Measurements from ENCODE around the gene CMTM5.

CMTM5 gene

GRCh38 chr14:23358042-23358441 is 18.8 kb upstream of the CMTM5 start:
- DNase-seq (ENCODE audit: low read depth in 2 of 2): no peak

- no peak for DNase-seq (ENCODE audit: low read depth in 2 of 2)
These were observed 18.2 kb upstream of the CMTM5 start for GRCh38 chr14:23358553-23359166.

DNA sequence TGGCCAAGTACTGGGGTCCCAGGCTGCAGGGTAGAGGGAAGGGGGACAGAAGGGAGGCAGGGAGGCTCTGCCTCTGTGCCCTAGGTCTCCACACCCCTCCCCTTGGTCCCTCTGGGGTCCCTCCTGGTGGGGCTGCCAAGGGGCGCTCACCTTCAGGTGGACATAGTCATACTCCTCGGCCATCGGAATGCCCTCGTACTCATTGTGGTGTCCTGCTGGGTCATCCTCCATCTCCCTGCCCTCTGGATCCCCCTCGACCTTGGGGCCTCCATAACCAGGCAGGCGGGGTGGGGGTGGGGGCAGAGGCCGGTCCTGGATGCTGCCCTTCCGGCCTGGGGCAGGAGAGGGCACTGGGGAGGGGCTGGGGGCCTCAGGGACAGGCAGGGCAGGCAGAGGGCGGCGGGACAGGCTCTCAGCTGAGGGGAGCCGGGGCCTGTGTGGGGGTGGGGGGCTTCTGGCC is 17.6 kb upstream of the CMTM5 start:
- no peak for DNase-seq (ENCODE audit: low read depth in 2 of 2)

- DNase-seq (ENCODE audit: low read depth in 2 of 2): no peak
These were observed 17.0 kb upstream of the CMTM5 start for GRCh38 chr14:23359722-23360447.

- no peak for DNase-seq (ENCODE audit: low read depth in 2 of 2)
These were observed 16.4 kb upstream of the CMTM5 start for GRCh38 chr14:23360496-23360895.

GRCh38 chr14:23361320-23361719 is 15.5 kb upstream of the CMTM5 start:
- DNase-seq (ENCODE audit: low read depth in 2 of 2): no peak

DNA sequence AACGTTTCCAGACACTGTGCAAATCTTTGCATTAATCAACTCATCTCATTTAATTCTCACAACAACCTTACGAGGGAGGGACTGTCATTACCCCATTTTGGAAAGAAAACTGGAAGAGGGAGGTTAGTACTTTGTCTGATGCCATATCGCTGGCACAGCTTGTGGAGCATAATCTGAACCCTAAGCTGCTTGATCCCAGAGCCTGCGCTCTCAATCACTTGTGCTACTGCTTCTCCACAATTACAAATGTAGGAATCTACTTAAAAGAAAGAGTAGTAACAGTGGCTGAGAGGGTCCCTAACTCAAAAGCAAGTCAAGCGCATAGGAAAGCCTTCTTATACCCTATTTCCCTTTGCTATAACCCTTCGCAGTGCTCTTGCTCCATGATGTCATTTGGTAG is 15.1 kb upstream of the CMTM5 start:
- no peak for DNase-seq (ENCODE audit: low read depth in 2 of 2)

- no peak for DNase-seq (ENCODE audit: low read depth in 2 of 2)
These were observed 14.6 kb upstream of the CMTM5 start for GRCh38 chr14:23362200-23362599.

DNA sequence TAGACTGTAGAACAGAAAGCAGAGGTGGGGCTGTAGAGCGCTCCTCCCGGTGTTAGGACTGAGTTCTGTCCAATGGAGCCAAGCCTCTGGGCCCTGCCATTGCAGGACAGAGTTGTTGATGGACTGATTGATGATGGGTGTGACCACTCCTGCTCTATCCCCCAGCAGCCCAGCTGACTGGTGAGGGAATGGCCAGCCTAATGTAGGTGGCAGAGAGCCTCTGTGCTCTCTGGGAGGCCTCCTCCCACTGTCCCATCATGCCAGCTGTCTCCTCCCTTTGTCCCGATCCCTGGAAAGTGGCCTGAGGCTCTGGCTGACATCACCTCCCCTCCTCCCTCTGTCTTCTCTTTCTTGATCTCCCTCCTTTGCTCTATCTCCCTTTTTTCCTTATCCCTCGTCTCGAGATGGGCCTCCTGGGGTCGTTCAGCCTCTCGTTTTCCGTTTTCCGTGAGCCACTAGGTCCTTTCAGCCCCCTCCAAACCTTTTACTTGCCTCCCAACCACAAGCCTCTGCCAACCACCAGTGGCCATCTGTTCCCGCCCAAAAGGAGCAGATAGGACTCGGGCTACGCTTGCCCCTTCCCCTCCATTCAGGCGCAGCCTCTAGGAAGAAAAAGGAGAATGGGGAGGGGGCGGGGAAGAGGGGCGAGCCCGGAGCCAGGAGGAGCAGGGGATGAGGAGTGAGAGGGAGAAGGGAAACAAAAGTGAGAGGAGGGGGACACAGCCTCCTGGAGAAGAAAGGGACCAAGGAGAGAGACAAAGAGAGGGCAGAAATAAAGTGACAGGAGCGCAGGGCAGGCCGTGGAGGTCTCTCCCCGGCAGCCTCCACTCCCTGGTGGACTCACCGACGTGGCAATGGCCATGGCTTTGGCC is 12.4 kb upstream of the CMTM5 start:
- no peak for DNase-seq (ENCODE audit: low read depth in 2 of 2)

DNA sequence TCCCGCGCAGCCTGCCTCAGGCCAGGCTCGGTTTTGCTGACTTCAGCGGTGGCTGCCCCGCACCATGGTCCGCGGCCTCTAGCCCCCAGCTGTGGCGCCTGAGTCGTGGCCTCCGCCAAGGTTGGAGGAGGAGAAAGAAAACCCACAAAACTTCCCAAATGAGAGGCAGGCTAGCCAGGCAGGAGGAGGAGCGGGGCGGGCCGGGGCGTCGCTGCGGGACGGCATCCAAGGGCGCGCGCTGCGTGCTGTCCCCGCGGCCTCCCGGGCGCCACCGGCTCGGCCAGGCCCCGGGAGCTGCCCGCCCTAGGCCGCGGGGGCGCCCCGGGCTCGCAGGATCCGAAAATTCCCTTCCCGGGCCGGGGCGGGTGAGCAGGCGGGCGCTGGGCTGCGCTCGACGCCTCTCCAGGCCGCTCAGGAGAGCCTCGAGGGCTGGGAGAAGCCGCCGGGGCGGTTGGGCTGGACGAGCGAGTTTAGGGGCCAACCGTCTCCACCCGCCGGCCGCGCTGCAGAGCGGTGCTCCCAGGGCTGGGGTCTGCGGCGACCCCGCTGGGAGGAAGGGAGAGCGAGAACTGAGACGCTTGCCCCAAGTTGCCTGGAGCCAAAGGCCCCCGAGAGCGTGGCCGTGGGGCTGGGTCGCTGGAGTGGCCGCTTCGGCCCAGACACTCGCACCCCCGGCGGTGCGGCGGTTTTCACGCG is 11.7 kb upstream of the CMTM5 start, which contains the start of gene EFS:
Gene EFS (minus strand): TSS at position 137 of the 696 bp plus-strand sequence. CDS start 147 bp downstream, outside the sequence.
- no peak for DNase-seq (ENCODE audit: low read depth in 2 of 2)

DNA sequence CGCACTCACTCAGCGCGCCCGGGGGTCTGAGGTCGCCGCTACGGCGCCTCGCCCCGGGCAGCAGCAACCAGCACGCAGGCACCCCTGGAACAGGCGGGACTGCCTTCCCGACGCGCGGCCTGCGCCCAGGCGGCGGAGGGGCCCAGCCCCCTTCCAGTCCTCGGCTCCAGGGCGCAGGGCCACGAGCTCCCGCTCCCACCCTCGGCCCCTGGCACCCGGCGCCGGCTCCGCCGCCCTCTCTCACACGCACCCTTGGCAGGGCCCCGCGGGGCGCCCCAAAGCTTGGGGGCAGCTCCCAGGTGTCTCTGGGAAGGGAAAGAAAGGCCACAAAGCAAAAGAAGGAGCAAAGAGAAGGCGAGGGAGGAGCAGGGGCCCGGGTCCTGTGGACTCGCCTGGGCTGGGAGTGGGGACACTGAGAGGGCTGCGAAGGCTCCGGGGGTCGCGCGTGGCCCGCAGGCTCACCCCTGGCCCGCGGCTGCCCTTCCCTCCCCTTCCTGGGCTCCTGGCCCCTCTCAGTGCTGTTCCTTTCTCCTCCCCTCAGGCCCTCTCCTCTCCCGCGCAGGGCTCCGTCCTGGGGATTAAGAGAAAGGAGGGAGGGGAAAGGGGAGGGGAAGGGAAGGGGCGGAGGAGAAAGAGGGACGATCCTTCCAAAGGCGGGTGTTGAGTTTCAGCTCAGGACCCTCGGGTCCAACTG is 11.0 kb upstream of the CMTM5 start:
- no peak for DNase-seq (ENCODE audit: low read depth in 2 of 2)

DNA sequence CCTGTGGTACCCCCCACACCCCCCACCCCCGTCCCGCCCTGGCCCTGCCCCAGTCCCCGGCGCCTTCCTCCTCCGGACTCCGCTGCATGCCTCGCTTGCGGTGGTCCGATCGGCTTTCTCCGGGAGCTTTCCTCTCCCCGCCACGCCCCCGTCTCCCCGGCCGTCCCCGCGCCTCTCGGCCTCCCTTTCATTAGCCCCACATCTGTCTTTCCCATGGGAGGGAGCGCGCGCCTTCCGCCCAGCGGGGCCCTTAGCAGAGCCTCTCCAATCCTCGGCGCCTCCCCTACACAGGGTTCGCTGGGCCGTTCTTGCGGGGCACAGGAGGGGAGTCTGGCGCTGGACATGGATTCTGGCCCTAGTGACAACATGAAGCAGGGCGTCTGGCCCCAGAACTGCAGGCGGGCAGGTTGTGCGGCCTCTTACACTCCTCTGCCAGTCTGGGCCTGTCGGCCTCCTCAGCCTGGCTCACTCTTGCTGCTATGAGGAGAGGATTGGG is 10.4 kb upstream of the CMTM5 start:
- no peak for DNase-seq (ENCODE audit: low read depth in 2 of 2)

DNA sequence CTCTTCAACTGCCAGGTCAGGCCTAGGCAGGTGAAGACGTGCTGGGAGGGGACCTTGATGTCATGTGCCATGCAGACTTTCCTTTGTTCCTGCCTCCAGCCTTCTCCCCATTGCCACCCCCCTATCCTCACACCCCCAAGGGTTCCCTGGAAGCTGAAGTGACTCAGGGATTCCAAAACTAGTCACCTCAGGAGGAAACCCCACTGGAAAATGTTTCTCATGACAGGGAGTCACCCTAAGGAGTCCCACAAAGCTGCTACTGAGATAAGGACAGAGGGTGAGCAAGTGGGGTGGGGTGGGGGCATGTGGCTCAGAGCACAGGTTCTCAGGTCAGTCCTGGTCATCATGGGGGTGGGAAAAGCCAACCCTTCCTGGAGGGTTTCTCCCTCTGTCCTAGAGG is 6.6 kb upstream of the CMTM5 start:
- DNase-seq (ENCODE audit: low read depth in 2 of 2): no peak

GRCh38 chr14:23371865-23372264 is 5.0 kb upstream of the CMTM5 start:
- DNase-seq (ENCODE audit: low read depth in 2 of 2): no peak

DNA sequence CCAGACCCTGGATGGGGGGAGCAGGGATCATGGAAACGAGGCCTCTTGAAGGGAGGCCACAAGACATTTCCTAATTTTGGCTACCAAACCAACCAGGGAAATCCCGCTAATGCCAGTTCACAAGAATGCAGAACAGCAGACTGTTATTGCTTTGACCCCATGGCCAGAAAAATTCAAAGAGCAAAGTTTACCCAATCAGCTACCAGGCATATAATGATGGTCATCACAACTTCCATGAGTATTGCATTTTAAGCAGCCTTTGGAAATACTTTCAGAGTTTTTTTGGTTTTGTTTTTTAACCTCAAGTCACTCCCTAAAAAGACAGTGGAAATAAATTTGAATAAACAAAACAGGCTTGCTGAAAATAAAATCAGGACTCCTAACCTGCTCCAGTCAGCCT is 4.3 kb upstream of the CMTM5 start, which contains the start of gene IL25:
Gene IL25 (plus strand): TSS at position 301 of the 400 bp plus-strand sequence.
- DNase-seq (ENCODE audit: low read depth in 2 of 2): no peak

DNA sequence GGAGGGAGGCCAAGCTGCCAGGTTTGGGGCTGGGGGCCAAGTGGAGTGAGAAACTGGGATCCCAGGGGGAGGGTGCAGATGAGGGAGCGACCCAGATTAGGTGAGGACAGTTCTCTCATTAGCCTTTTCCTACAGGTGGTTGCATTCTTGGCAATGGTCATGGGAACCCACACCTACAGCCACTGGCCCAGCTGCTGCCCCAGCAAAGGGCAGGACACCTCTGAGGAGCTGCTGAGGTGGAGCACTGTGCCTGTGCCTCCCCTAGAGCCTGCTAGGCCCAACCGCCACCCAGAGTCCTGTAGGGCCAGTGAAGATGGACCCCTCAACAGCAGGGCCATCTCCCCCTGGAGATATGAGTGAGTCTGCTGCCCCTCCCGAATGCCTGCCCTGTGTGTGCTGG is 3.8 kb upstream of the CMTM5 start:
- DNase-seq (ENCODE audit: low read depth in 2 of 2): no peak

GRCh38 chr14:23375527-23376251 is 1.2 kb upstream of the CMTM5 start:
- no peak for DNase-seq (ENCODE audit: low read depth in 2 of 2)

- no peak for DNase-seq (ENCODE audit: low read depth in 2 of 2)
These were observed 328 bp downstream of the CMTM5 start for GRCh38 chr14:23377198-23377550.

DNA sequence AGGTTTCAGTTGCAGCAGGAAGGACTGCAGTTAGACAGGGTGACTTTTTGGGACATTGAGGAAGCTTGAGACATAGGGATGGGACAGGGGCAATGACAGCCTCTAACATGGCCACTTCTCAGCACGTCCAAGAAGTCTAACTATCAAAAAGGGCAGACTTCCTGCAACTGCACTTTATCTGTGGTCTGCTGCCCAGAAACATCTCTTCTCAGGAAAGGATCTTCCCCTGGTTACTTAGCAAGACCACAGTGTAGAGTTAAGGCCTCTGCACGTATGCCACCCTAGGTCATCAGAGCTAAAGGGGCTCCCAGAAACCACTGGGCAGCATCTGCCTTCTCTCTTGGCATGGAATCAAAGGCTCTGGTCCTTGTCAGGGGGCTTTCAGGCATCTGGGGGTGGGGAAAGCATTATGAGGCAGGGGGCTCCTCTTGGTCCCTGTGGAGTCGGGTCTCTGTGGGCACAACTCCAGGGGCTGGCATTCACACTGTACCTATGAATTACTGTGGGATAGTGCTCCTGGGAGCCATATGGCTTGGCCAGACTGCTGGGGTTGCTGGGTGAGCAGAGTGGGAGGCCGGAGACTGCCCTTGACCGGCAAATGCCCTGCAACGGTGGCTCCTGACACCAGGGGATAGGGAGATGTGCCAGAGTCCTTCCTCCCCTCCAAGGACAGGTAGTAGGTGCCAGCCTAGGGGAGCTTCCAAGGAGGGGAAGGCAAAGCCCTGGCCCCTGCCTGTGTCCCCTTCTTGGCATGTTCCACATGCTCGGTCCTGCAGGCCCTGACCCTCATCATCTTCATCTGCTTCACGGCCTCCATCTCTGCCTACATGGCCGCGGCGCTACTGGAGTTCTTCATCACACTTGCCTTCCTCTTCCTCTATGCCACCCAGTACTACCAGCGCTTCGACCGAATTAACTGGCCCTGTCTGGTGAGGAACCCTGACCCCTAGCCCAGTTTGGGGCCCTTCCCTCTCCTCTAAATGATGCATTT is 1.0 kb downstream of the CMTM5 start:
- DNase-seq (ENCODE audit: low read depth in 2 of 2): no peak

Measured in stimulated activated CD8-positive, alpha-beta memory T cell treated with anti-CD3 and anti-CD28 coated beads, Interleukin-7, amount 100 ng/mL, for 4 hours (primary cell).